Sigmoid colon (tissue), 4 donors: ENCODE data around the gene PHF8.

ENCODE experiments used
- CTCF ChIP-seq, 4 experiments: fragments of 450-650 bp in 3 of 4; fragments of 200-600 bp in 1 of 4; IDR thresholded peaks; one replicate each; pipeline ENCODE4 v1.5.1; 2016 to 2019; ENCODE audit warnings: antibody characterized with exemption in 4 of 4, mild to moderate bottlenecking in 3 of 4, moderate library complexity in 2 of 4
- EP300 ChIP-seq, 4 donors: sonication (generic); formaldehyde crosslinking; IDR thresholded peaks; one replicate each; pipeline ENCODE4 v1.6.1; 2017; ENCODE audit warnings: antibody characterized with exemption in 4 of 4
- POLR2A ChIP-seq, 2 donors: fragments of 450-650 bp; IDR thresholded peaks; one replicate each; pipeline ENCODE4 v1.6.1; 2016; ENCODE audit warnings: antibody characterized with exemption in 2 of 2, mild to moderate bottlenecking in 2 of 2, moderate library complexity in 2 of 2

GRCh38 chrX:54087661-54088060 lies 43.4 kb upstream of the PHF8 start:
- TF ChIP-seq CTCF (IDR thresholded peaks at IDR 0.05) (no peak), POLR2A (IDR thresholded peaks at IDR 0.05) (no peak), EP300 (IDR thresholded peaks at IDR 0.05) (no peak)
